ENCODE data around the gene GPR148. TPM values are rescaled to one million over a fixed set of nuclear protein-coding genes. Genes with fewer than 3 reads are reported as not detected.
"Not testable (repeated sequence)": the region's sequence is repeated elsewhere in the genome, so short reads cannot be mapped to it uniquely, and the experiment has no call there.

GPR148 gene, protein sequence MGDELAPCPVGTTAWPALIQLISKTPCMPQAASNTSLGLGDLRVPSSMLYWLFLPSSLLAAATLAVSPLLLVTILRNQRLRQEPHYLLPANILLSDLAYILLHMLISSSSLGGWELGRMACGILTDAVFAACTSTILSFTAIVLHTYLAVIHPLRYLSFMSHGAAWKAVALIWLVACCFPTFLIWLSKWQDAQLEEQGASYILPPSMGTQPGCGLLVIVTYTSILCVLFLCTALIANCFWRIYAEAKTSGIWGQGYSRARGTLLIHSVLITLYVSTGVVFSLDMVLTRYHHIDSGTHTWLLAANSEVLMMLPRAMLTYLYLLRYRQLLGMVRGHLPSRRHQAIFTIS
- total RNA-seq, result not detected

DNA sequence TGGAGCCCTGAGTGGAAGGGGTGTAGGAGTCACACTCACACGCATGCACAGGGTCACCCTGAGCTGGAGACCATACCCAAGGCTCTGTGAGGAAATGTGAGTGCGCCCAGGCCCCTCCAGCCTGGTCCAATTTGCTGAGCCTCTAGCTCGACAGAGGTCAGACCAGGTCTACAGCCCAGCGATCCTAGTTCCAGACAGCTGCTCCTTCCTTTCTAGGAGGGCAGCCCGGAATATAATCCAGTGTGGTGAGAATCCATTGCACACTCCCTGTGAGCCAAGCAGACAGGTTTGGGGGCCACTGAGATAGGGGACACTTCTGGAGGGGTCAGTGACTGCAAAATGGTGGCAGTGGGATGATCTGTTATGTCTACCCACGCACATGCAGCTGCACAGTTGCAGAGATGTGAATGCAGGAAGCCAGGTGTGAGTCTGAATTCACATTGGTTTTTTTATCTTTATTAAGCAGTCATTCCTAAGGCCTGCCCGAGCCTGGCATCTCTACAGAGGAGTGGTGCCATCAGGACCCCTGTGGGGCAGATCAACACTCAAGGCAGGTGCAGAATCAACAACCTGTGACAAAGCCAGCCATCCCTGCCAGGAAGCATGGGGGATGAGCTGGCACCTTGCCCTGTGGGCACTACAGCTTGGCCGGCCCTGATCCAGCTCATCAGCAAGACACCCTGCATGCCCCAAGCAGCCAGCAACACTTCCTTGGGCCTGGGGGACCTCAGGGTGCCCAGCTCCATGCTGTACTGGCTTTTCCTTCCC lies at the start of gene GPR148:
TSS of gene GPR148 (plus strand) at position 522 of the 768 bp plus-strand sequence. CDS start at position 604, 82 bp downstream.
- no peak for ATAC-seq
- DNase-seq (ENCODE audit: low spot score), result no peak

DNA sequence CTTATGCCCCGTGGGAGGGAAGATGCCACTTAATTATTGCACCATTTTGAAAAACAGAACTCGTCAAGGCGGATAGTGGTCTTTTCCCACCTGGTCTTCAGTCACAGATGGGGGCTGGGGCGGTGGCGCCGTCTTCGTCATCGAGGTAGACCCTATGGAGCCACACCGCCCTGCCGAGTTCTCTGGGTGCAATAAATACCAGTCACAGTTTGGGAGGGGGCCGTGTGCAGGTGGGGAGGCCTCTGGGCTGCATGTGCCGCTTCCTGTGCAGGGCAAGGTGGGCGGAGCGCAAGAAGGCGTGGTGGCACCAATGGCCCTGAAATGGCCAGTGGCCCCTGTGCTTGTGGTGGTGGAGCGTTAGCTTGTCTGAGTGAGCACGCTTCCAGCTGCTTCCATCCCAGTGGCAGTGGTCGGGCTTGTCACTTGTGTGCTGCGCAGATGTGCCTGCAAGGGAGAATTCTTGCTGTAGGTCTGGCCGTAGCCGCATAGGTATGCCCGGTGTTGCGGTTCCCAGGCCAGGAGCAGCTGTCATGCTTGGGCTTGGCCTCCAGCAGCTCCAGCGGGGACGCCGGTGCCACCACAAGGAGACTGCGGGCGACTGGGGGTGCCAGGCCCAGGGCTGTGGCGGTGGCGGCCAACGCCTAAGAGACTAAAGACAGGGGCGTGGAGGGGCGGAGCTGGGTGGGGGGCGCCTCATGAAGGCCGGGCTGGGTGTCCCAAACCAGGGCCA lies 36.7 kb upstream of the GPR148 start:
- DNase-seq (ENCODE audit: low spot score), result not testable (repeated sequence)
- peak; percentile 63 for ATAC-seq

DNA sequence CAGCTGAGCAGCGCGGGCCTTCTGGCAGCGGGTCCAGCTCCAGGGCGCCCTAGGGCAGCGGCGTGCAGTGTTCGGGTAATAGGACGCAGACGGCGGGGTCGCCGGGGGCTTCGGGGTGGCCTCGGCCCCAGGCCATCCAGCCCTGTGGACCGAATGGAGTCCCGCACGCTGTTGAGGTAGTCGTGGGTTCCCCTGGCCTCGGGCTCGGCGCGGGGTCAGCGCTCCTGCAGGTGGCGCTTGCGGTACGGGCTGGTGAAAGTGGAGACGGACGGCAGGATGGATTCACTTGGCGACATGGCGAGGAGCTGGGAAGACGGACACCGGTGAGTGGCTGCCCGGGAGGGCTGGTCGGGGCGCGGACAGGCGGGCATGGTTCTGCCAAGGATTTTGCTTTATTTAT lies 35.4 kb upstream of the GPR148 start:
- peak; percentile 58 for ATAC-seq
- not testable (repeated sequence) for DNase-seq (ENCODE audit: low spot score)

DNA sequence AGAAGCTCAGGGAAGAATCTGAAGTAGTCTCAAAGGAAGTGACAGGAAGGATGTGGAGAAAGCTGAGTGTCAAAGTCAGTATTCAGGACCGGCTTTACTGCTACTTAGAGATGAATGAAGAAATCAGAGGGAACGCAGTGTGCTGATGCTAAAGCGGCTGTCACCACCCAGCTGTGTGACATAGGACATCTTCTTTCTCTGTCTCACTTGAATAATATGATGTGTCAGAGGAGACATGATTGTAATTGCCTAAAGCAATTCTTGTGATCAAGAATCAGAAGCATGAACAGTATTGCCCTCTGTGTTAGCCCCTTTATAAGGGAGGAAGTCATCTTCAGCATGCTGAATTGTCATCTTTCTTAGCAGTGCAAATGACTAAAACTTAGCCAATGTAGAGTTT lies 25.6 kb upstream of the GPR148 start:
- ATAC-seq, result not testable (repeated sequence)

DNA sequence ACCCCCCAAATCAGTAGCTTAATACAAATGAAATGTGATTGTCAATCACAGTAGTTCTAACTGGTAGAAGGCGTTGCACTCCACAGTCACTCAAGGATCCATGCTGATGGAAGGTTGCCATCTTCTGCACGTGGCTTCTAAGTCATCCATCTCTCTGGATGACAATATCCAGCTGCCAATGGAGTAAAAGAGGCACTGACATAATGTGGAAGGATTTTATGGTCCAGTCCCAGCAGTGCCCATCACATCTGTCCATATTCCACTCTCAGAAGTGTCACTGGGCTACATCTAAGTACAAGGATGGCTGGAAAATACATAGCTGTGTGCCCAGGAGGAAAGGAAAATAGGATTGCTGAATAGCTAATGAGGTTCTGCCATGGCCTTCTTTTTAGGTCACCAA lies 14.1 kb upstream of the GPR148 start:
- not testable (repeated sequence) for DNase-seq (ENCODE audit: low spot score); ATAC-seq

More for the DNA sequence above, 25.6 kb upstream of the GPR148 start:
- DNase-seq (ENCODE audit: low spot score), result not testable (repeated sequence)

DNA sequence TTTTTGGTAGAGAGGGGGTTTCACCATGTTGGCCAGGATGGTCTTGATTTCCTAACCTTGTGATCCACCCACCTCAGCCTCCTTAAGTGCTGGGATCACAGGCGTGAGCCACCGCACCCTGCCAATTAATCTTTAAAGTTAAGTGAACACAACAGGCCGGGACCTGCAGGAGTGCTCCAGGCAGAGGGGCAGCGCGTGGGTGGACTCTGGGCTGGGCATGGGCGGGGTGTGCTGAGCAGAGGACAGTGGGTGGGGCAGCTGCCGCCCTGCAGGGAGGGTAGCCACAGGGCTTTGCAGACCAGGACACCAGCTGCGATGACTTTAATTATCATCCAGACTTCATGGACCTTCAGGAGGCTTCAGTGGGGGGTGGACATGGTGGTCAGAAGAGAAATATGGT lies 8.8 kb upstream of the GPR148 start:
- no peak for ATAC-seq
- no peak for DNase-seq (ENCODE audit: low spot score)

DNA sequence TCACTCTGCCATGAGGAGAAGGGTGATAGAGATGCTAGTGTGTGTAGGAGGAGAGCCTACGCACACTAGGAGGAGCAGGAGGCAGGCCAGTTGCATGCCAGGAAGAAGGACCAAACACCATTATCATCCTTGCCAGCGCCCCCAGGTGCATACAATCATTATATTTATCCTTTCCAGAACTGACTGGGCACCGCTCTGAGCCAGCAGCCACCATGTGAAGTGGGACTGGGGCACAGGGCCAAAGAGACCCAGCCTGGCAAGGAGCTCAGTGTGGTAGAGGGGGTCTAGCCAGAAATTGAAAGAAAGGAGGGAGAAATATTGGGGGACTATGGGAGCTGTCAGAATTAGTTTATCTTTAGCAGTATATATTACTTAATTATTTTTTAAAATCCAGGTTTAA lies 8.3 kb upstream of the GPR148 start:
- DNase-seq (ENCODE audit: low spot score) (no peak), ATAC-seq (no peak)

DNA sequence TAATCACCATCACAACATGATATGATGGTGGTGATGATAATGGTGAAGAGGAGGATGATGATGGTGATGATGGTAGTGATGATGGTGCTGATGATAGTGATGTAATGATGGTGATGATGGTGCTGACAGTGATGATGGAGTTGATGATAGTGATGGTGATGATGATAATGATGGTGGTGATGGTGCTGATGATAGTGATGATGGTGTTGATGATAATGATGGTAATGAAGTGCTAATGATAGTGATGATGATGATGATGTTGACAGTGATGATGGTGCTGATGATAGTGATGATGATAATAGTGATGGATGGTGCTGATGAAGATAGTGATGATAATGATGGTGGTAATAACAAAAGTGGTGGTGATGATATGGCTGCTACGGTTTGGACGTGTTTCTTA lies 4.4 kb upstream of the GPR148 start:
- ATAC-seq (no peak), DNase-seq (ENCODE audit: low spot score) (no peak)

DNA sequence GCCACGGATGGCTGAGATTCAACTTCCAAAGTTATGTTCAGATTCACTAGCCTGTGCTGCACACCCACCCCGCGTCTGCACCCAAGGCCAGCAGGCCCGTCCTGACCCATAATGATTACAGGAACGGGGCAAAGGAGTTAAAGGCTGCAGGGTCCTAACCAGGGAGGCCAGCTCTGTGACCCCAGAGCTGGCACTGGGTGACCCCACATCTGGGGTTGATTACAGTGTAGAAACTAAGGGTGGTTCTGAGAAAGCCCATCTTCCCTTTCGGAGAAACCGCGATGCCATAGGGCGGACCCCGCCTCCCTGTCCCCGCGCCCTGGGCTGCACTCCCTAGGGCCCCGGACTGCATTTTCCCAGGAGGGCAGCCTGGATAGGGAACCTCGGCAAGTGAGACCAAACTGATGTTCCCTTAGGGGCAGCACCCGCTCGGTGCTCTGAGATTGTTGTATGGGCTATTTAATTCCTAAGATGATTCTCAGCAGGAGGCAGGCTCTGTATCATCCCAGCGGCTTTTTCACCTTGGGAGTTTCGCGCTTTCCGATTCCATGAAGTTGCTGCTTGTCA lies 2.2 kb upstream of the GPR148 start:
- DNase-seq (ENCODE audit: low spot score) (no peak), ATAC-seq (no peak)

DNA sequence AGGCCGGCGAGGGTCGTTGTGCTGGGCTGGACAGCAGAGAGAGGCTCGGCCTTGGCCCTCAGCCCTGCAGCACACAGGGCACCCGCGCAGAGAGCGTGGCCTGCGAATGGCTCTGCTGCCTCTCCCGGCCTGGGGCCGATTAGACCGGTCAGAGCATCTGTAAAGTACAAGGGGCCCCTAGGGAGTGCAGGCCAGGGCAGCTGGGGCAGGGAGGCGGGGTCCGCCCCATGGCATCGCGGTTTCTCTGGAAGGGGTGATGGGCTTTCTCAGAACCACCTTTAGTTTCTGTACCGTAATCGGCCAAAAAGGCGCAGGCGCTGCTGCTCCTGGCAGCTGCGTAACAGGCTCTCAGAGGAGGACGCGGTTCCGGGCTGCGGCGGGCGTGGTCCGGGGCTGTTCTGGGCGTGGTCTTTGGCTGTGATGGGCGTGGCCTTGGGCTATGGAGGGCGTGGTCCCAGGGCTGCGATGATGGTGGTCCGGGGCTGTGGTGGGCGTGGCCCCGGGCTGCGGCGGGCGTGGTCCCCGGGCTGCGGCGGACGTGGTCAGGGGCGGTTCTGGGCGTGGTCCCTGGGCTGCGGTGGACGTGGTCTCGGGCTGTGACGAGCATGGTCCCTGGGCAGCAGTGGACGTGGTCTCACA lies 1.5 kb upstream of the GPR148 start:
- DNase-seq (ENCODE audit: low spot score), result no peak
- peak; percentile 63 for ATAC-seq

DNA sequence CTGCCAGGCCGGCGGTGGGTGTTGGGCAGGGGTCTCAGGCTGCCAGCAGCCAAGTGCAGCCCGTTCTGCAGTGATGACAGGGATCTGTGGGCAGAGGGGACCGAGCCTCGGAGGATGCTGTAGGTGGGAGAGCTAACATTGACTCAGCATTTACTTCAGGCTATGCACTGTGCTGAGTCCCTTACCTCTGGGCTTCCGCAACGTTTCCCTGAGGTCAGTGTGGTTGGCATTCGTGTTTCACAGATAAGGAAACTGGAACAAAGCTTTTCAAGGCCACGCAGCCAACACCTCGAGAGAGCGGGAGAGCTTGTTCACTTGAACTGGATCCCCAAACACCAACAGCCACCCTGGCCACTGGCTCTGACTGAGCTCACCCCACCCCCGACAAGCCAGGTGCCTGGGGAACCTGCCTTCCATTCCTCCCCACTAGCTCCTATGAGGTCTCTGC lies 839 bp upstream of the GPR148 start:
- DNase-seq (ENCODE audit: low spot score), result no peak
- no peak for ATAC-seq

DNA sequence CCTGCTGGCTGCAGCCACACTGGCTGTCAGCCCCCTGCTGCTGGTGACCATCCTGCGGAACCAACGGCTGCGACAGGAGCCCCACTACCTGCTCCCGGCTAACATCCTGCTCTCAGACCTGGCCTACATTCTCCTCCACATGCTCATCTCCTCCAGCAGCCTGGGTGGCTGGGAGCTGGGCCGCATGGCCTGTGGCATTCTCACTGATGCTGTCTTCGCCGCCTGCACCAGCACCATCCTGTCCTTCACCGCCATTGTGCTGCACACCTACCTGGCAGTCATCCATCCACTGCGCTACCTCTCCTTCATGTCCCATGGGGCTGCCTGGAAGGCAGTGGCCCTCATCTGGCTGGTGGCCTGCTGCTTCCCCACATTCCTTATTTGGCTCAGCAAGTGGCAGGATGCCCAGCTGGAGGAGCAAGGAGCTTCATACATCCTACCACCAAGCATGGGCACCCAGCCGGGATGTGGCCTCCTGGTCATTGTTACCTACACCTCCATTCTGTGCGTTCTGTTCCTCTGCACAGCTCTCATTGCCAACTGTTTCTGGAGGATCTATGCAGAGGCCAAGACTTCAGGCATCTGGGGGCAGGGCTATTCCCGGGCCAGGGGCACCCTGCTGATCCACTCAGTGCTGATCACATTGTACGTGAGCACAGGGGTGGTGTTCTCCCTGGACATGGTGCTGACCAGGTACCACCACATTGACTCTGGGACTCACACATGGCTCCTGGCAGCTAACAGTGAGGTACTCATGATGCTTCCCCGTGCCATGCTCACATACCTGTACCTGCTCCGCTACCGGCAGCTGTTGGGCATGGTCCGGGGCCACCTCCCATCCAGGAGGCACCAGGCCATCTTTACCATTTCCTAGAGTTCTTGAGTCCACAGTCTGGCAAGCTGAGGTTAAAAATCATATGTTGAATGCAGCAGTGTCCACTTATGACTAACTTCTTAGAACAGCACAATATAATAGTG lies 741 bp downstream of the GPR148 start:
- DNase-seq (ENCODE audit: low spot score) (no peak), ATAC-seq (no peak)

DNA sequence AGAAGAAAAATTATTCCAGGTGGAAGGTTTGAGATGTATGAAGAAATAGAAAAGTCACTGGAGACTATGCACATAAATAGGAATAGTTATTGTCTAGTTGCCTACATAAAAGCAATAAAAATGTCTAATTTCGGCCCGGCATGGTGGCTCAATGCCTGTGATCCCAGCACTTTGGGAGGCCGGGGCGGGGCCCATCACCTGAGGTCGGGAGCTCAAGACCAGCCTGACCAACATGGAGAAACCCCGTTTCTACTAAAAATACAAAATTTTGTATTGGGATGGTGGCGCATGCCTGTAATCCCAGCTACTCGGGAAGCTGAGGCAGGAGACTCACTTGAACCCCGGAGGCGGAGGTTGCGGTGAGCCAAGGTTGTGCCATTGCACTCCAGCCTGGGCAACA lies 3.4 kb downstream of the GPR148 start:
- not testable (repeated sequence) for DNase-seq (ENCODE audit: low spot score); ATAC-seq

DNA sequence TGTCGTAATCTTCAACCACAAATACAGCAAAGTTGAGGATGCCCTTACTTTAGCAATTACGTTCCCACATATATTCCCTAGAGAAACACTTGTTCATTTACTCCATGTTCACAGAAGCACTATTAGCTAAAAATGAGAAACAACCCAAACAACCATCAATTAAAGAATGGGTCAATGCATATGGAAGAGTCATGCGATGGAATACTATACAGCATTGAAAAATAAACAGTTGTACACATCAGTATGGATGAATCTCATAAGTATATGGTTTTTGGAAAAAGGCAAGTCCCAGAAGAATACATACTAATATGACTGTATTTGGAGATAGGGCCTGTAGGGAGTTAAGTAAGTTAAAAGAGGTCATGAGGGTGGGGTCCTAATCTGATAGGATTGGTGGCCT lies 6.3 kb downstream of the GPR148 start:
- no peak for DNase-seq (ENCODE audit: low spot score)
- ATAC-seq, result no peak

DNA sequence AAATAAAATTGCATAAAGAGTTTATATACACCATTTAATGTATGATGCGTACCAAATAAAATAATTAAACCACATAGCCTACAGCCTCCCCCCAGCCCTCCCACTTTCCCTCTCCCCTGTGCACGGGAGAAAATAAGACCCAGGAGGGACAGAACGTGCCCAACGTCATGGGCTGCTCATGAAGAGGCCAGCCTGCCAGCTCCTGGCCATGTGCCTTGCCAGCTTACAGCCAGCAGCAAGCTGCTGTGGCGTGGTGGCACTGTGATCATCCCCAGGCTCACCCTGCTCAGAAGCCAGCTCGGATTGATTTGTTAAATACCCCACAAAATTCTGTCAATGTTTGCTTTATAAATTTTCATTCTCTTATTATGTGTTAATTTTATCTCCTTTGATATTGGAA lies 7.6 kb downstream of the GPR148 start:
- ATAC-seq, result no peak
- DNase-seq (ENCODE audit: low spot score), result no peak

DNA sequence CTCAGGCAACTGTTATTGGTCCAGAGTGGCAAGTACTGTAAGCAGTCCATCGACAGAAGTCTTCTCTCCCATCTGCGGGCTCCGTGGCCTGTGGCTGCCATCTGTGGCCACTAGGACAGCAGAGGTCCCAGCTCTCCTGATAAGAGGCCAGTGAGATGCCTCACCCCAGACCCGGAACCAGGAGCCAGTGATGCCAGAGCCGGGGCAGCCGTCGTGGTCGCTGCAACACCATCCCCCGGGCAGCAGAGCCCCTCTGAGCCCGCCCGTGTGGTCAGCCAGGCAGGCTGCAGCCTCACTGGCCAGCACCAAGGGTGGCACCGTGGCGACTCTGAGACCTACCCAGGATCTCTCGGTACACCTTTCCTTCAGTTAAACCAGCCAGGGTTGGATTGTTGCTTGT lies 8.7 kb downstream of the GPR148 start:
- ATAC-seq, result no peak
- no peak for DNase-seq (ENCODE audit: low spot score)

DNA sequence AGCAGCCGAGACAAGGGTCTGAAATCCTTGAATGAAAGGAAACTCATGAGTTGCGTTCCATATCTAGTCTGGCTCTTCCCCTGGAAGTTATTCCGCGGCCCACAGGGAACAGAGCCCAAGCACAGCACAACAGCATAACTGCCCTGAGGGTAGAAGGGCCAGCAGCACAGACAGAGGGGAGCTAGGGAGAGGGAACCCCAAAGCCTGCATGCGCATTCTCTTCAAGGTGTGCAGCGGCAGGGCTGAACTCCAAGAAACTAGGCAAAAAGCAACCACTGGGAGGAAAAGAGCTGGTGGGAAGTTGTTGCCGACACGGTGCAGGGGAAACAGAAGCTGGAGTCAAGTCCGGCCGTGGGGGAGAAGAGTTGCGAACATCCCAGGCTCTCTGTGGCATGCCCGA lies 11.8 kb downstream of the GPR148 start:
- ATAC-seq (no peak), DNase-seq (ENCODE audit: low spot score) (no peak)

DNA sequence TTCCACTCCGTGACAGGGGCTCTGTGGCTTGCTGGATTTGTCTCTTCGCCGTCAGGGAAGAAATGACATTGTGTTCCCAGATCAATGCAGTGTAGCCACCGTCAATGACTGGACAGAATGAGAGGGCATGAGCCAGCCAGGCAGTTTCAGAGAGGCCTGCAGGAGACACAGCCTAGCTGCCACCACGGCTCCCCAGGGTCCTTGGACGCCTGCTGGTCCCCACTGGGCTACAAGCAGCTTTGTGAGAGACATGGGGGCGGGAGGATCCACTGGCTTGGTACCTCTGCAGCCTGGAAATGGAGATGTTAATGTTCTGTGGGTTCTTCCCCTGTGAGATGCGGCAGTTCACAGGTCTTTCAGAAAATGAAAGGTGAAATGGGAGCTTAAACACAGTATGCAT lies 14.4 kb downstream of the GPR148 start:
- no peak for ATAC-seq
- DNase-seq (ENCODE audit: low spot score), result no peak

Data from left lobe of liver (tissue), 2 donors.